Measurements from ENCODE around the gene A1BG. TPM values are rescaled to one million over a fixed set of nuclear protein-coding genes. Genes with fewer than 3 reads are reported as not detected.

Gene A1BG
- polyA plus RNA-seq, 1 experiment = 15.5 TPM

DNA sequence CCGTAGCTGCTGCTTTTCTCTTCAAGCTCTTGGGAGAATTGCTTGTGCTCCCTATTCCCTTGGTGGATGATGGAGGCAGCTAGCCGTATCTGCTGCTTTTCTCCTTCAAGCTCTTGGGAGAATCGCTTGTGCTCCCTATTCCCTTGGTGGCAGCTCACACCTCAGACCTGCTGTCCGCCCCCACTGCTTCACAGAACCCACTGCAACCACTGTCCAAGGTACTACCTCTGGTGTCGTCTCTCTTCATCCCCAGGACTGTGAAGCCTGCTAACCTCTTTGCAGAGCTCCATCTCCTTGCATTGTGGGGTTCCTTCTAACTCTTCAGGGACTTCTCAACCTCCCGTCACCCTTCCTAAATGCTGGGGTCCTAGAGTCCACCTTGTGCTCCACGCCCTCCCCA lies 52.7 kb downstream of the A1BG start:
- TF ChIP-seq, protein P1, sequence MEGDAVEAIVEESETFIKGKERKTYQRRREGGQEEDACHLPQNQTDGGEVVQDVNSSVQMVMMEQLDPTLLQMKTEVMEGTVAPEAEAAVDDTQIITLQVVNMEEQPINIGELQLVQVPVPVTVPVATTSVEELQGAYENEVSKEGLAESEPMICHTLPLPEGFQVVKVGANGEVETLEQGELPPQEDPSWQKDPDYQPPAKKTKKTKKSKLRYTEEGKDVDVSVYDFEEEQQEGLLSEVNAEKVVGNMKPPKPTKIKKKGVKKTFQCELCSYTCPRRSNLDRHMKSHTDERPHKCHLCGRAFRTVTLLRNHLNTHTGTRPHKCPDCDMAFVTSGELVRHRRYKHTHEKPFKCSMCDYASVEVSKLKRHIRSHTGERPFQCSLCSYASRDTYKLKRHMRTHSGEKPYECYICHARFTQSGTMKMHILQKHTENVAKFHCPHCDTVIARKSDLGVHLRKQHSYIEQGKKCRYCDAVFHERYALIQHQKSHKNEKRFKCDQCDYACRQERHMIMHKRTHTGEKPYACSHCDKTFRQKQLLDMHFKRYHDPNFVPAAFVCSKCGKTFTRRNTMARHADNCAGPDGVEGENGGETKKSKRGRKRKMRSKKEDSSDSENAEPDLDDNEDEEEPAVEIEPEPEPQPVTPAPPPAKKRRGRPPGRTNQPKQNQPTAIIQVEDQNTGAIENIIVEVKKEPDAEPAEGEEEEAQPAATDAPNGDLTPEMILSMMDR (IDR thresholded peaks at IDR 0.05; ENCODE audit: insufficient read depth, low read depth, low read length) = no peak
- ChIA-PET POLR2A (no interaction called here), CTCF (interaction anchor here (1.1 to 1.4 kb wide), 2 partner anchors 20 to 219 kb away, joined by 3 read pairs; partner anchors contain the start of gene ZBTB45)
- Histone ChIP-seq H3K36me3 (ENCODE audit: control insufficient read depth, insufficient read depth, low read length) (peaks cover 10% of the 10 kb centered on the region), H3K27me3 (ENCODE audit: control insufficient read depth, insufficient read depth, low read length) (no peaks in the 10 kb centered on the region), H3K4me3 (ENCODE audit: low read depth, low read length) (no peak overlapping the region)
- no peak for DNase-seq (ENCODE audit: low read depth)

DNA sequence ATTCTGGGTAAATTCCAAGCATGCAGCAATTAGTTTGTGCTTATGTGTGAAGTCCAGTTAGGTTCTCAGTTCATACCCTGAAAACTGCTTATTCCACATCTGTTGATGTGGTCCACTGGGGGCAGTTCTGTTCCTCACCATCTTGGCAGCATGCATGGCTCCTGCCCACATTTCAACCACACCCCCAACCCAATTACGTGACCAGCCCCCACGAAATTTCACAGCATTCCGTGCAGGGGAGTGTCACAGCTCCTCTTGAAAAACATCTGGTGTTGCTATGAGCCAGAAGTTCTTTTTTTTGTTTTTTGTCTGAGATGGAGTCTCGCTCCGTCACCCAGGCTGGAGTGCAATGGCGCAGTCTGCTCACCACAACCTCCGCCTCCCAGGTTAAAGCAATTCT lies 57.2 kb downstream of the A1BG start:
- no peak for DNase-seq (ENCODE audit: low read depth)
- Histone ChIP-seq H3K27me3 (ENCODE audit: control insufficient read depth, insufficient read depth, low read length) (no peaks in the 10 kb centered on the region), H3K4me3 (ENCODE audit: low read depth, low read length) (no peak overlapping the region), H3K36me3 (ENCODE audit: control insufficient read depth, insufficient read depth, low read length) (peaks cover 32% of the 10 kb centered on the region)
- CTCF ChIA-PET = interaction anchor here (1.6 kb wide), 1 partner anchor 11 kb away, joined by 5 read pairs; no protein-coding TSS in a partner anchor
- POLR2A ChIA-PET = no interaction called here
- TF ChIP-seq, protein P1 (IDR thresholded peaks at IDR 0.05; ENCODE audit: insufficient read depth, low read depth, low read length) = no peak

Small RNA genes lying within 50 kb of the gene (small RNA-seq; reads per million reads assigned to genes)
- gene MIR4754 (ENCODE audit: insufficient read length, low read depth, low replicate concordance) = not detected
- 0.63 reads per million for gene MIR6806 (ENCODE audit: insufficient read length, low read depth, low replicate concordance)
- gene RNA5SP473 (ENCODE audit: insufficient read length, low read depth, low replicate concordance) = 11.4 reads per million, percentile 78 among the genes with 10 or more reads in this experiment

Other genes starting within 250 kb of the A1BG start
- 5.5 and 7.5 TPM in 2 replicates for gene ZNF329, start 202.7 kb downstream of the A1BG start, polyA plus RNA-seq (2011; rRNA removed)
- gene ZNF274, start 170.4 kb downstream of the A1BG start, polyA plus RNA-seq (2011; rRNA removed) = 13.0 and 15.2 TPM in 2 replicates
- gene ZNF544, start 124.6 kb downstream of the A1BG start, polyA plus RNA-seq (2011; rRNA removed) = 28.6 and 33.4 TPM in 2 replicates
- 2.1 and 2.5 TPM in 2 replicates for gene ZNF8, start 74.5 kb downstream of the A1BG start, polyA plus RNA-seq (2011; rRNA removed)
- 34.3 and 39.4 TPM in 2 replicates for gene ERVK3-1, start 48.1 kb downstream of the A1BG start, polyA plus RNA-seq (2011; rRNA removed)
- 2.1 and 2.3 TPM in 2 replicates for gene ZSCAN22, start 26.5 kb downstream of the A1BG start, polyA plus RNA-seq (2011; rRNA removed)
- 0.20 TPM in 2 replicates for gene ZNF497, start 9.3 kb upstream of the A1BG start, polyA plus RNA-seq (2011; rRNA removed)
- 0.47 and 0.82 TPM in 2 replicates for gene ZNF837, start 27.5 kb upstream of the A1BG start, polyA plus RNA-seq (2011; rRNA removed)
- 2,500 and 3,326 TPM in 2 replicates for gene RPS5, start 33.8 kb upstream of the A1BG start, polyA plus RNA-seq (2011; rRNA removed)
- not detected in 2 replicates for gene RNF225, start 42.2 kb upstream of the A1BG start, polyA plus RNA-seq (2011; rRNA removed)
- gene ZNF584, start 55.2 kb upstream of the A1BG start, polyA plus RNA-seq (2011; rRNA removed) = 8.9 and 10.0 TPM in 2 replicates
- 2.7 and 3.2 TPM in 2 replicates for gene ZNF132, start 86.7 kb upstream of the A1BG start, polyA plus RNA-seq (2011; rRNA removed)
- 1.6 and 2.0 TPM in 2 replicates for gene ZNF324B, start 98.1 kb upstream of the A1BG start, polyA plus RNA-seq (2011; rRNA removed)
- 3.6 and 4.4 TPM in 2 replicates for gene ZNF324, start 113.6 kb upstream of the A1BG start, polyA plus RNA-seq (2011; rRNA removed)
- gene ZNF446, start 122.9 kb upstream of the A1BG start, polyA plus RNA-seq (2011; rRNA removed) = 5.0 and 8.2 TPM in 2 replicates
- 8.6 and 13.1 TPM in 2 replicates for gene SLC27A5, start 158.5 kb upstream of the A1BG start, polyA plus RNA-seq (2011; rRNA removed)
- 5.2 and 9.5 TPM in 2 replicates for gene ZBTB45, start 166.3 kb upstream of the A1BG start, polyA plus RNA-seq (2011; rRNA removed)
- 210 and 476 TPM in 2 replicates for gene TRIM28, start 190.6 kb upstream of the A1BG start, polyA plus RNA-seq (2011; rRNA removed)
- 153 and 174 TPM in 2 replicates for gene CHMP2A, start 201.6 kb upstream of the A1BG start, polyA plus RNA-seq (2011; rRNA removed)
- gene UBE2M, start 205.1 kb upstream of the A1BG start, polyA plus RNA-seq (2011; rRNA removed) = 66.6 and 76.3 TPM in 2 replicates
- 8.4 and 12.5 TPM in 2 replicates for gene MZF1, start 219.8 kb upstream of the A1BG start, polyA plus RNA-seq (2011; rRNA removed)